ENCODE results near the gene ACTN4.

GRCh38 chr19:38656171-38656981 lies 8.9 kb downstream of the ACTN4 start:
- no peak for TF ChIP-seq CTCF (IDR thresholded peaks at IDR 0.05)
- TF ChIP-seq ZFX (IDR thresholded peaks at IDR 0.05; ENCODE audit: borderline replicate concordance), result no peak
